AG09309 (cell line): ENCODE results near the gene ZP1.
A peak's percentile ranks its signal among the peaks of the same experiment; 100 is the strongest.

ENCODE experiments used
- DNase-seq: peaks from one replicate; pipeline ENCODE4 v3.0.0-alpha.2; 2010; ENCODE audit warnings: low read depth
- H3K4me3 ChIP-seq: 2 replicates; pipeline ENCODE4 v1.5.1; 2011; ENCODE audit warnings: mild to moderate bottlenecking, low read depth, low read length, moderate library complexity; ENCODE audit not compliant: control insufficient read depth
- CTCF ChIP-seq: IDR thresholded peaks from 2 replicates; pipeline ENCODE4 v1.5.1; 2011; ENCODE audit warnings: mild to moderate bottlenecking, low read depth, low read length, inconsistent platforms; ENCODE audit not compliant: insufficient read depth, control insufficient read depth; ENCODE audit errors: missing control alignments

Gene ZP1

GRCh38 chr11:60838132-60838531 lies 29.2 kb upstream of the ZP1 start:
- no peak for DNase-seq
- no peak overlapping the region for H3K4me3 ChIP-seq
- peak; percentile 31 for TF ChIP-seq CTCF

- peak; percentile 82 for DNase-seq
- no peak overlapping the region for H3K4me3 ChIP-seq
- no peak for TF ChIP-seq CTCF
These were observed 26.6 kb upstream of the ZP1 start for GRCh38 chr11:60840470-60841430.

- peak within 1 kb of the TSS; percentile 99 for H3K4me3 ChIP-seq
- peak; percentile 80 for DNase-seq
- TF ChIP-seq CTCF, result no peak
These were observed 25.3 kb upstream of the ZP1 start, which contains the start of gene CCDC86 for GRCh38 chr11:60841797-60842667. Gene CCDC86 (plus strand): TSS chr11:60842113. CDS start chr11:60842125, 12 bp downstream.

- H3K4me3 ChIP-seq, result peak overlapping the region; percentile 99
- TF ChIP-seq CTCF, result no peak
- no peak for DNase-seq
These were observed 24.4 kb upstream of the ZP1 start for GRCh38 chr11:60842668-60843600.

- TF ChIP-seq CTCF, result no peak
- no peak for DNase-seq
- peak overlapping the region; percentile 99; the same call in 1 of the 2 replicates for H3K4me3 ChIP-seq
These were observed 23.1 kb upstream of the ZP1 start for GRCh38 chr11:60844045-60844869.
